HG03280 (cell line): ENCODE measurements around the gene NXPH4.

Source experiments
- ATAC-seq: cut with Tn5 transposase; IDR thresholded peaks from one replicate; pipeline ENCODE4 v1.9.1; 2021; ENCODE audit warnings: mild to moderate bottlenecking, moderate library complexity; ENCODE audit not compliant: unreplicated experiment

Gene NXPH4

DNA sequence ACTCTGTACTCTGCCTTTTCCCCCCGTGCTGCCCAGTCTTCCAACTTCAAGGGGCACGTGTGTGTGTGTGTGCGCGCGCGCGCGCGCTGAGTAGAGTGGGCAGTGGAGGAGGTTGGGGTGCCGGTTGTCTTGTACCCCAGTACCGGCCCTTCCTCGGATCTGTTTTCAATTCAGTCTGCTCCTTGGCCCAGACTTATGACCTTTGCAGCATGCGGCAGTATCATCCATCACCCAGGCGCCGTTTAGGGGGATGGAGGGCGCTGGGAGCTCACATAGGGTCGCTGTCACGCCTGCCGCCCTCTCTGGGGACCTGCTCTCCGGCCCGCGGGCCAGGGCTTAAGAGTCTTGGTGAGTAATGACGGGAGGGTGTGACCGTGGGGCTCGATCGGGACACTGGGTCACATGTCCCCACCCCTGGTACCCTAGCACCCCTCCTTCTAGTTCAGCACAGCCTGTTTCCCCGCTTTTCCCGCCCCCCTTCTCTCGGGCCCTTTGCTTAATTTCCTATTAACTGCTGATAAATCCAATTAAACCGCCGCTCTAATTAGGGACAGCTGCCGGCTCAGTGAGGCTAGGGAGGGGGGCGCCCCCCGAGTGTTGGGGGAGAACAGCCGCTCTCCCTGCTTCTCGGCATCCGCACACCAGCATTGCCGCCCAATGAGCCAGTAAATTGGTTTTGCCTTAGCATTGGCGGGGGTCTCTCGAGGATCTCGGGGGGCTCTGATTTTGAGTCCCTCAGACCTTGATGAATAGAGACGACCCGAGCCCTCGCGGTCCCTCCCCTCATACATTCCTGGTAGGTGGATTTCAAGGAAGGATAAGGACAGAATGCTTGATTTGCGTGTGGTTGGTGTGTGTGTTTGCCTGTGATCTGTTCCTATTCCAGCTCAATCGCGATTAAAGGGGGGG is 25.1 kb downstream of the NXPH4 start:
- ATAC-seq = no peak

GRCh38 chr12:57242329-57242690 is 25.7 kb downstream of the NXPH4 start:
- no peak for ATAC-seq

- ATAC-seq = peak; percentile 37
Observed at GRCh38 chr12:57242691-57243454, 26.3 kb downstream of the NXPH4 start.

DNA sequence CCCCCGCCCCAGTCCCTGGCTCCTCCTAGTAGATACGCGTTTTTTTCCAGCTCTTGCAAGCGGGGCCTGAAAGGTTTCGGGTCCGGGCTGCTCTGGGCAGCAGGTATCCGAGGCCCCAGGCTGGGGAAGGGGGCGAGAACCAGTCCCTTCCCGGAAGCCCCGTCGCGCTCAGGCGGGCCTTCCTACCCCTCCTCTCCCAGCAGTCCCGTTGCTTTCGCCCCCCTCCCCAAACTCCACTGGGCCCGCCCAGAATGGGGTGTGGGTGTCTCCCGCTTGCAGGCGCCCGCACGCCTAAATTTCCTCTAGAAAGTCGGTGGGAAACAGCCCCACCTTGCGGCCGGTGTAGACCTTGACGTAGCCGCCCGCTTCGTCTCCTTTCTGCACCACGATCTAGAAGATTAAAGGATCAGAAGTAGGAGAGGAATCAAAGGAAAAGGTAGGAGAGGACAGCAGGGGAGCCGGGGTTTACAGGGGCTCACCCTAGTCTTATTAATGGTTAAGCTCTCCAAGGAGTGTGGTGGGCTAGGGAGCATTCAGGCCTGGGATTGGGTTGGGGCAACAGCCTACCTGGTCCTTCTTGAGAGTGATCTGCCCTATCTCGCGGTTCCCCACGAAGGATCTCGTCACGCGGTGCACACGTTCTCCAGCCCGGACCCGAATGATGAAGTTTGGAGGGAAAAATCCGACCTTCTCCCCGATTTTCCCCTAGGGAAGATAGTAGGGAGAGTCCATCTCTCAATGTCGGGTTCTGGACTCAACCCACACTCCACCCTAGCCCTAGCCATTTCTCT is 27.1 kb downstream of the NXPH4 start:
- no peak for ATAC-seq

GRCh38 chr12:57244312-57244696 is 27.7 kb downstream of the NXPH4 start:
- no peak for ATAC-seq

GRCh38 chr12:57247041-57247440 is 30.4 kb downstream of the NXPH4 start:
- ATAC-seq = no peak

DNA sequence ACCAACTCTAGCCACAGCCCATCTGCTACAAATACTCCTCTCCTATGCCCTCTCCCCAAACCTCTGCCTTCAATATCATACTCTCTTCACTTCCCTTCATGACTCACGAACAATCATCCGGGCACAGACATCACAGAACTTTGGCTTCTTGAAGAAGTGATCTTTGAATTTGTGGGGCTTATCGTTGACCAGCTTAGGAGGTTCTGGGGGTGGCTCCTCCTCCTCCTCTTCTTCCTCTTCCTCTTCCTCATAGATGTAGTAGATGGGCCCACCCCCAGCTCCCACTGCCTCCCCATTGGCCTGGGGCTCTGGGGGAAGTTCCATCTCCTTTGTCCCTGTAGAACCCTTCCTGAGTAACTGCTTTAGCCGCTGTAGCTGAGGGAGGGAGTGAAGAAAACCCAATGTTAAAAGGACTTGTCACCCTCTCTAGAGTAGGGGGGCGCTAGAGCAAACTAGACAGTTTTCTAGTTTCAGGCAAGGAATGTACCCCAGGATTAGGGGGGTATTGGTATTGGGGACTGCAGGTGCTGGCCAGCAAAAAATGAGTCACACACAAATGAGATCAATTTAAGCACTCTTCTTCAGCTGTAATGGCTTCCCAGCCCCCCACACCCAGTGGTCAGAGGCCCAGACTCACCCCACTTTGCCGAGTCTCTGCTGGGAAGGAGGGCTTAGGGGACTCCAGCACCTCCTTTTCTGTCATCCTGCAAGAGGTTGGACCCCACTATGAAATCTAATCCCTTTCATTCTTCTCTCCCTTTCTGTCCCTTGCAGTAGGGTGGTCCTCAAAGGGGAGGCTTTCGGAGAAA is 32.5 kb downstream of the NXPH4 start:
- ATAC-seq = no peak

DNA sequence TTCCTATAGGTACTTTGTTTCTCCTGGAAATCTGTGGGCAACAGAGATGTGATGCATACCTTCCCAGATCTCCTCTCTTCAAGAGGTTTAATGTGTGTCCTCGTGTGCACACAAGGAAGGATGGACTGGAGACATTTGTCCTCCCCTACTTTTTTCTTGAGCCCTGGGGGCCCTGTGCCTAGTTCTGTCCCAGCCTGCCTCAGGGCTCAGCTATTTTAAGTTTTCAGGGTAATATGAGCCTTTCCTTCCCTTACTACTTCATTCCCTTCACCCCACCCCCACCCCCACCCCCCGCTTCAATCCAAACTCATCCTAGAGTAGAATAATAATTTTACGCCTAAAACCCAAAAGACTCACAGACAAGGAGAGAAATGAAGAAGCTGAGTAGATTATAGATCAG is 33.9 kb downstream of the NXPH4 start:
- no peak for ATAC-seq

GRCh38 chr12:57250956-57251355 is 34.4 kb downstream of the NXPH4 start, which contains the start of gene STAC3:
Gene STAC3, minus strand, starts transcription at chr12:57251187. Its CDS starts 1,551 bp downstream, at chr12:57249636.
- no peak for ATAC-seq

- no peak for ATAC-seq
Observed at GRCh38 chr12:57254506-57255280, 38.1 kb downstream of the NXPH4 start.

DNA sequence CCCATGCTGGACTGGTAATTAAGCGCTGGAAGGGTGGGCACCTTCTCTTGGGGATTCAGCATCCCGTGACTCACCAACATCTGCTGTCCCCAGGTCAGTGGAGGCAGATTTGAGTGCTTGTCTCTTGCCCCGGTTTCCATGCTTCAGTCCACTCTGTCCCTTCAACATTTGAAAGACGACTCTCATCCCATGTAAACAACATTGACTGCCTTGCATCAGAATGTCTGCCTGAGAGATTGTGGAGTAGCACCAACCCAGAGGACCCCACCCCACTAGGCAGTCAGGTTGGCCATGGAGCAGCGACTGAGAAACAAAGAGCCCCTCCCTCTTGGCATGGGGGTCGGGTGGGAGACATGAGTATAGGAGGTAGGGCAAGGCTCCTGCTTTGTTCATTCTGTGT is 39.3 kb downstream of the NXPH4 start:
- no peak for ATAC-seq

GRCh38 chr12:57258977-57259970 is 42.7 kb downstream of the NXPH4 start:
- ATAC-seq = no peak

GRCh38 chr12:57260366-57260765 is 43.8 kb downstream of the NXPH4 start:
- ATAC-seq = no peak

DNA sequence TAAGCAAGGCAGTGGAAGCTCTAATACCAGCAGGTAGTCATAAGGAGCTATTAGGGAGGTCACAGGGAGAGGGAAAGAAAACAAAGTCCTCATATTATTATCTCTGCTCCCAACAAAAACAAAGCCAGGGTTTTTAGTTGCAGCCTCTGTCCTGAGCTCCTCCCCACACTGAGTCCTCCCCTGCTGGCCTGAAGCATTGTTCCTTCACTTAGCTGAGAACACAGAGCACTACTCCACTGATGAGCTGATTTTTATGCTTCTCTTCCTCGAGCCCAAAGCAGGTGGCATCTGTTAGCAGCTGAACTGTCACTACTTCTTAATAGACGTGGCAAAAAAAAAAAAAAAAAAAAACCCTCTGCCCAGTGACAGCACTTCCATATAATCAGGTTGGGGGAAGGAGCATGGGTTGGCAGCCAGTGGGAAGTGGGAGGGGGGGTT is 44.9 kb downstream of the NXPH4 start:
- no peak for ATAC-seq

DNA sequence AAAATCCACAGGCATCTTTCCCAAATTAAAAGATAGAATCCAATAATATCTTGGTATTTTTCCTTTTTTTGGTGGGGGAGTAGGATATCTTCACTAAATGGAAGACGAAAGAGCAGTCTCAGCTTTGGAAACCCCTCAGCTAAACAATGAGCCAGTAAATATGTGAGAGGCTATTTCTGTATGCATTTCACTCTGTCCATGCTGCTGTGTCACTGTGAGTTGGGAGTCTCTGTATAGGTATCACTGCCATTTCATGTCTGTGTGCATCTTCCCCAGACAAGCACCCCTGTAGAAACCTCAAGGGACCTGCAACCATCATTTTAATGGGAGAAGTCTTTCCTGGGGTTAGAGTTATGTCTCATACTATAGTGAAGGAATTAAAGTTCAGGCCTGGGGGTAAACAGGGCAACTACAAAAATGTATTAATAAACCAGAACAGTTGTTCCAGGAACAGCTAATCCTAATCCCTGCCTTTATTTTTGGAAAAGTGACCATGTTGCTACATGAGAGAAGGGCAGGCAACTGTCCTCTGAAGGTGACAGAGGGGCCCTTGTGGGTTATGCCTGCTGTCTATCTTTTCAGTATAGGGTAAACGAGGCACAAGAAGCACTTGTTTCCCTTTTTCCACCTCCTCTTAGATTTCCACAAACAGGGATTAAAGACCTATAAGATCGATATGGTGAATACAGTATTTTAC is 45.7 kb downstream of the NXPH4 start:
- no peak for ATAC-seq

- ATAC-seq = no peak
Observed at GRCh38 chr12:57263096-57263495, 46.5 kb downstream of the NXPH4 start.

- ATAC-seq = no peak
Observed at GRCh38 chr12:57266681-57267080, 50.1 kb downstream of the NXPH4 start.

DNA sequence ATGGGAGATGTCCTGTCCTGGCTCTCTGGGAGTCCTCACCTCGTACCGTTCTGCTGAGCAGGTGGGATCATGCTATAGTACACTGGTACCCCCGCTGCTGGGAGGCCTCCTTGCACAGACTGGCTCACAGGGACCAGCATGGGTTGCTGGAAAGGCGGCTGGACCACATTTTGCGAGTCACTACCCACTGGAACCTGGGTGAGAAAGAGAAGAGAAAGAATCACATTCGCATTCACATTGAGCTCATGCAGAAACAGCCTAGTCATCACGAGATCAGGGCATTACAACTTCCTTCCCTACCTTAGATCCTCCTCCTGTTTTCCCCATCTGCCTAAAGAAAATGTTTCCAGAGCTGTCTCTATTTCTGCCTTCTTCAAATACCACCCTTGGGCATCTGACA is 51.7 kb downstream of the NXPH4 start:
- ATAC-seq = no peak
